HepG2 (cell line): Measurements from ENCODE around the gene PEX11B. TPM values are rescaled to one million over a fixed set of nuclear protein-coding genes. Genes with fewer than 3 reads are reported as not detected.

Source experiments
- ATAD3A ChIP-seq: sonication (generic); formaldehyde crosslinking; IDR thresholded peaks from 2 replicates; pipeline ENCODE4 v1.4.0; 2020; ENCODE audit warnings: missing genetic modification reagents
- GFI1 ChIP-seq: sonication (generic); formaldehyde crosslinking; IDR thresholded peaks from 2 replicates; pipeline ENCODE4 v1.5.0; 2020; ENCODE audit warnings: missing genetic modification reagents, mild to moderate bottlenecking, borderline replicate concordance
- GTF3A ChIP-seq: sonication (generic); formaldehyde crosslinking; conservative IDR thresholded peaks from 2 replicates; pipeline ENCODE4 v1.4.0; 2020; ENCODE audit warnings: mild to moderate bottlenecking, missing genetic modification reagents
- HNRNPK ChIP-seq: fragments of 200-400 bp; formaldehyde crosslinking; IDR thresholded peaks from 2 replicates; pipeline ENCODE4 v1.6.1; 2018; ENCODE audit warnings: low read length, low read depth, moderate library complexity, mild to moderate bottlenecking; ENCODE audit not compliant: poor library complexity, severe bottlenecking
- KAT2B ChIP-seq: fragments of 150-350 bp; IDR thresholded peaks from 2 replicates; pipeline ENCODE4 v1.6.1; 2014; ENCODE audit warnings: low read depth, low read length, borderline replicate concordance
- MAZ ChIP-seq, 2 experiments: sonication (generic) in 1 of 2; formaldehyde crosslinking in 1 of 2; IDR thresholded peaks; 2 replicates each; pipeline versions ENCODE4 v1.5.0 to v1.6.1; 2012 to 2020; ENCODE audit warnings: low read depth in 2 of 2, mild to moderate bottlenecking in 2 of 2, borderline replicate concordance in 1 of 2, improper control_type of control experiment in 1 of 2, low read length in 1 of 2, missing genetic modification reagents in 1 of 2, moderate library complexity in 1 of 2
- MED13 ChIP-seq: sonication (generic); formaldehyde crosslinking; IDR thresholded peaks from 2 replicates; pipeline ENCODE4 v1.5.0; 2020; ENCODE audit warnings: missing genetic modification reagents
- MLLT10 ChIP-seq: sonication (generic); formaldehyde crosslinking; IDR thresholded peaks from 2 replicates; pipeline ENCODE4 v1.4.0; 2020; ENCODE audit warnings: missing genetic modification reagents
- NFE2L1 ChIP-seq: sonication (generic); formaldehyde crosslinking; IDR thresholded peaks from 2 replicates; pipeline ENCODE4 v1.4.0; 2020; ENCODE audit warnings: missing genetic modification reagents, mild to moderate bottlenecking, borderline replicate concordance
- POLR2G ChIP-seq: fragments of 200-400 bp; formaldehyde crosslinking; IDR thresholded peaks from 2 replicates; pipeline ENCODE4 v1.6.1; 2018; ENCODE audit warnings: mild to moderate bottlenecking, low read depth, low read length, moderate library complexity
- RBFOX2 ChIP-seq: fragments of 200-400 bp; formaldehyde crosslinking; IDR thresholded peaks from 2 replicates; pipeline ENCODE4 v1.6.1; 2017; ENCODE audit warnings: low read depth, mild to moderate bottlenecking, low read length
- ZFP62 ChIP-seq: sonication (generic); formaldehyde crosslinking; IDR thresholded peaks from 2 replicates; pipeline ENCODE4 v1.4.0; 2020; ENCODE audit warnings: missing genetic modification reagents
- ZNF18 ChIP-seq: sonication (generic); formaldehyde crosslinking; IDR thresholded peaks from 2 replicates; pipeline ENCODE4 v1.8.0; 2022; ENCODE audit warnings: mild to moderate bottlenecking, missing genetic modification reagents; ENCODE audit not compliant: insufficient replicate concordance
- polyA plus RNA-seq, 8 experiments: library from polyadenylated mRNA; depleted of rRNA in 3 of 8; stranded (reverse) in 7 of 8; unstranded in 1 of 8; fragments of >200 nt; fragmentation: Illumina TruSeq in 4 of 8; extraction: Trizol in 4 of 8; gene quantifications; 2 replicates each; pipeline versions ENCODE4 v1.2.1 to v1.2.3, GENCODE V29; 2011 to 2016; ENCODE audit warnings: low read depth in 4 of 8, missing spikeins in 1 of 8, mixed read lengths in 1 of 8; ENCODE audit not compliant: insufficient read depth in 1 of 8
- total RNA-seq, 5 experiments: library from RNA; depleted of rRNA; stranded (reverse); fragments of >200 nt; fragmentation: Illumina TruSeq; extraction: Trizol; gene quantifications; 2 replicates each; pipeline ENCODE4 v1.2.3, GENCODE V29; 2016; ENCODE audit warnings: low read depth in 1 of 5
- TF ChIP-seq, protein P1 (sequence below): sonication (generic); formaldehyde crosslinking; IDR thresholded peaks from 2 replicates; pipeline ENCODE4 v1.8.0; 2022; ENCODE audit warnings: mild to moderate bottlenecking, missing genetic modification reagents
- TF ChIP-seq, protein P2 (sequence below): sonication (generic); formaldehyde crosslinking; IDR thresholded peaks from 2 replicates; pipeline ENCODE4 v1.4.0; 2020; ENCODE audit warnings: mild to moderate bottlenecking, missing genetic modification reagents
- TF ChIP-seq, protein P3 (sequence below): sonication (generic); formaldehyde crosslinking; IDR thresholded peaks from 2 replicates; pipeline ENCODE4 v1.5.1; 2020; ENCODE audit warnings: mild to moderate bottlenecking, missing genetic modification reagents, moderate library complexity
- TF ChIP-seq, protein P4 (sequence below): sonication (generic); formaldehyde crosslinking; IDR thresholded peaks from 2 replicates; pipeline ENCODE4 v1.8.0; 2022; ENCODE audit warnings: missing genetic modification reagents, mild to moderate bottlenecking, borderline replicate concordance
- TF ChIP-seq, protein P5 (sequence below): sonication (generic); formaldehyde crosslinking; IDR thresholded peaks from 2 replicates; pipeline ENCODE4 v1.4.0; 2020; ENCODE audit warnings: missing genetic modification reagents

Gene PEX11B
- total and polyA plus RNA-seq, 2 of the 13 experiments (the other 11 are each of a cell fraction or from before 2014, with no cell fraction given) = 21.6 to 48.4 TPM

- TF ChIP-seq, protein P1, sequence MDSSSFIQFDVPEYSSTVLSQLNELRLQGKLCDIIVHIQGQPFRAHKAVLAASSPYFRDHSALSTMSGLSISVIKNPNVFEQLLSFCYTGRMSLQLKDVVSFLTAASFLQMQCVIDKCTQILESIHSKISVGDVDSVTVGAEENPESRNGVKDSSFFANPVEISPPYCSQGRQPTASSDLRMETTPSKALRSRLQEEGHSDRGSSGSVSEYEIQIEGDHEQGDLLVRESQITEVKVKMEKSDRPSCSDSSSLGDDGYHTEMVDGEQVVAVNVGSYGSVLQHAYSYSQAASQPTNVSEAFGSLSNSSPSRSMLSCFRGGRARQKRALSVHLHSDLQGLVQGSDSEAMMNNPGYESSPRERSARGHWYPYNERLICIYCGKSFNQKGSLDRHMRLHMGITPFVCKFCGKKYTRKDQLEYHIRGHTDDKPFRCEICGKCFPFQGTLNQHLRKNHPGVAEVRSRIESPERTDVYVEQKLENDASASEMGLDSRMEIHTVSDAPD = no peak; the same call in 1 of the 2 replicates
- no peak; the same call in 1 of the 2 replicates for TF ChIP-seq RBFOX2
- no peak for TF ChIP-seq ATAD3A
- peak; percentile 96 for TF ChIP-seq POLR2G
- TF ChIP-seq NFE2L1 = no peak
- no peak for TF ChIP-seq GFI1
- TF ChIP-seq, protein P2, sequence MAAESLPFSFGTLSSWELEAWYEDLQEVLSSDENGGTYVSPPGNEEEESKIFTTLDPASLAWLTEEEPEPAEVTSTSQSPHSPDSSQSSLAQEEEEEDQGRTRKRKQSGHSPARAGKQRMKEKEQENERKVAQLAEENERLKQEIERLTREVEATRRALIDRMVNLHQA (CRISPR knock-in tag) = no peak
- TF ChIP-seq ZNF18 (CRISPR knock-in tag) = peak; percentile 56
- TF ChIP-seq, protein P3, sequence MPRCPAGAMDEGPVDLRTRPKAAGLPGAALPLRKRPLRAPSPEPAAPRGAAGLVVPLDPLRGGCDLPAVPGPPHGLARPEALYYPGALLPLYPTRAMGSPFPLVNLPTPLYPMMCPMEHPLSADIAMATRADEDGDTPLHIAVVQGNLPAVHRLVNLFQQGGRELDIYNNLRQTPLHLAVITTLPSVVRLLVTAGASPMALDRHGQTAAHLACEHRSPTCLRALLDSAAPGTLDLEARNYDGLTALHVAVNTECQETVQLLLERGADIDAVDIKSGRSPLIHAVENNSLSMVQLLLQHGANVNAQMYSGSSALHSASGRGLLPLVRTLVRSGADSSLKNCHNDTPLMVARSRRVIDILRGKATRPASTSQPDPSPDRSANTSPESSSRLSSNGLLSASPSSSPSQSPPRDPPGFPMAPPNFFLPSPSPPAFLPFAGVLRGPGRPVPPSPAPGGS (CRISPR knock-in tag) = no peak
- TF ChIP-seq MED13 (CRISPR knock-in tag) = no peak
- no peak for TF ChIP-seq HNRNPK
- TF ChIP-seq ZFP62 (CRISPR knock-in tag) = no peak
- TF ChIP-seq KAT2B = no peak
- TF ChIP-seq MAZ (IDR thresholded peaks at IDR 0.05; ENCODE audit: borderline replicate concordance, low read depth, low read length) = no peak
- TF ChIP-seq MAZ (CRISPR knock-in tag; IDR thresholded peaks at IDR 0.05; ENCODE audit: low read depth) = no peak
- no peak for TF ChIP-seq MLLT10 (CRISPR knock-in tag)
- TF ChIP-seq GTF3A (CRISPR knock-in tag) = no peak
- TF ChIP-seq, protein P4, sequence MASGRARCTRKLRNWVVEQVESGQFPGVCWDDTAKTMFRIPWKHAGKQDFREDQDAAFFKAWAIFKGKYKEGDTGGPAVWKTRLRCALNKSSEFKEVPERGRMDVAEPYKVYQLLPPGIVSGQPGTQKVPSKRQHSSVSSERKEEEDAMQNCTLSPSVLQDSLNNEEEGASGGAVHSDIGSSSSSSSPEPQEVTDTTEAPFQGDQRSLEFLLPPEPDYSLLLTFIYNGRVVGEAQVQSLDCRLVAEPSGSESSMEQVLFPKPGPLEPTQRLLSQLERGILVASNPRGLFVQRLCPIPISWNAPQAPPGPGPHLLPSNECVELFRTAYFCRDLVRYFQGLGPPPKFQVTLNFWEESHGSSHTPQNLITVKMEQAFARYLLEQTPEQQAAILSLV = peak; percentile 93
- TF ChIP-seq, protein P5, sequence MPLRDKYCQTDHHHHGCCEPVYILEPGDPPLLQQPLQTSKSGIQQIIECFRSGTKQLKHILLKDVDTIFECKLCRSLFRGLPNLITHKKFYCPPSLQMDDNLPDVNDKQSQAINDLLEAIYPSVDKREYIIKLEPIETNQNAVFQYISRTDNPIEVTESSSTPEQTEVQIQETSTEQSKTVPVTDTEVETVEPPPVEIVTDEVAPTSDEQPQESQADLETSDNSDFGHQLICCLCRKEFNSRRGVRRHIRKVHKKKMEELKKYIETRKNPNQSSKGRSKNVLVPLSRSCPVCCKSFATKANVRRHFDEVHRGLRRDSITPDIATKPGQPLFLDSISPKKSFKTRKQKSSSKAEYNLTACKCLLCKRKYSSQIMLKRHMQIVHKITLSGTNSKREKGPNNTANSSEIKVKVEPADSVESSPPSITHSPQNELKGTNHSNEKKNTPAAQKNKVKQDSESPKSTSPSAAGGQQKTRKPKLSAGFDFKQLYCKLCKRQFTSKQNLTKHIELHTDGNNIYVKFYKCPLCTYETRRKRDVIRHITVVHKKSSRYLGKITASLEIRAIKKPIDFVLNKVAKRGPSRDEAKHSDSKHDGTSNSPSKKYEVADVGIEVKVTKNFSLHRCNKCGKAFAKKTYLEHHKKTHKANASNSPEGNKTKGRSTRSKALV = no peak
Measured at GRCh38 chr1:145927063-145927886, 8.8 kb upstream of the PEX11B start, which contains the start of gene RBM8A (continued).
